ENCODE results near the gene ENOX1.
"Not testable (repeated sequence)": the region's sequence is repeated elsewhere in the genome, so short reads cannot be mapped to it uniquely, and the experiment has no call there.

Gene ENOX1

DNA sequence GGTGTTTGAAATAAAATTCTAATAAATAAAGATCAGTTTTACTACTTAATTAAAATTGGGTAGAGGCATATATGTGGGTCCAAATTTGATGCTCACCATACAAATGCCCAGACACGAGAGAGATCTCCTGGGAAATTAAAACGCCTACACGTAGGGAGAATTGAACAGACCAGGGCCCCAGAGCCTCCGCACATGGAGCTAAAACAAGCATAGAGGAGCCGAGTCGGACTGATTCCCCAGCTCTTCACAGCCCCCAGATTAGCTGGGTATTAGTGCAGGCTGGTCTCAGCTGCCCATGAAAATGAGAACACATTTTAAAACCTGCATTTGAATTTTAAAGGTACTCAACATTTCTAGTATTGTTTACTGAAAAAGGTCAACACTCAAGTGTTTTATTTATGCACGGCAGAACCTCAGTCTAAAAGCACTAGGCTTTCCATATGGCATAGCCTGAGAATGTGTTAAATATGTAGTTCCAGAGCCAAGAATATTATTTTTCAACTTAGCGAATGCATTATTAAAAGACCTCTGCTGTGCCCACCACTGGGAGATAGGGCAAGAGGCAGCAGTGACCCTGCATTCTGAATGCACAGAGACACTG is 344.8 kb downstream of the ENOX1 start:
- in situ Hi-C loops (cut with MboI; ENCODE audit: low sequenced_read_pairs): no loop called here

DNA sequence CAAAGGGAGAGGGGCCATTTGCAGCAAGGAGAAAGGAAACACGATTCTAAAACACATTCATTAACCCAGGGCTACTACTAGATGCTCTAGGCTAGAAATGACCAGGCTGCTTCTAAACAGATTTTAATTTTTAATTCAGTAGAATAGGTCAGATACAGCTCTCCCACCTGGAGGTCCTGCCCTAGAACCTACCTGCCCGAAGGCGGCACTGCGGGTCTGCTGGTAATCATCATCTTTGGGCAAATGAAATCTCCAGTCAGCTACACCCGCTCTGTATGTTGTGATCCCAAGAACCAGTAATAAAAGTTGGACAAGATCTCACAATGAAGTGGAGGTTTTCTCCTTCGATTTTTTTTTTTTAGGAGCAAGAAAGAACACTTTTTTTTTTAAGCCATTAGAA is 345.3 kb downstream of the ENOX1 start:
- in situ Hi-C loops (cut with MboI; ENCODE audit: low sequenced_read_pairs): no loop called here

DNA sequence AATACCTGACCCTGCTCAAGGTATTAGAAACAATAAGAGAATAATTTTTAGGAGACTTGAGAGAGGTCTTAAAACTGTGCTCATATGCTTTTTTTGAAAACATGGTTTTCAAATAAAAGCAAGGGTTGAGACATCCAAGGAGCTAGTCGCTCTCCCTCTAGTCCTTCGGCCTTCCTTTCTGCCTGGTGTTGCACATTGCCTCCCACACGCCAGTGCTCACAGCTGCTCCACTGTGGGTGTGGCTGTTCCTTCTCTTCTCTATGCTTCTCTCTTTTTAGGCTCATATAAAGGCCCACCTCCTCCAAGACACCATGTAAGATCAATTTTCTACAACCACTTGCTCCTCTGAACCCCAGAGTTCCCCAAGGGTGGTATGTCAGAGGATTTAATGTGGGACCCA is 352.6 kb downstream of the ENOX1 start:
- in situ Hi-C loops (cut with MboI; ENCODE audit: low sequenced_read_pairs): no loop called here

DNA sequence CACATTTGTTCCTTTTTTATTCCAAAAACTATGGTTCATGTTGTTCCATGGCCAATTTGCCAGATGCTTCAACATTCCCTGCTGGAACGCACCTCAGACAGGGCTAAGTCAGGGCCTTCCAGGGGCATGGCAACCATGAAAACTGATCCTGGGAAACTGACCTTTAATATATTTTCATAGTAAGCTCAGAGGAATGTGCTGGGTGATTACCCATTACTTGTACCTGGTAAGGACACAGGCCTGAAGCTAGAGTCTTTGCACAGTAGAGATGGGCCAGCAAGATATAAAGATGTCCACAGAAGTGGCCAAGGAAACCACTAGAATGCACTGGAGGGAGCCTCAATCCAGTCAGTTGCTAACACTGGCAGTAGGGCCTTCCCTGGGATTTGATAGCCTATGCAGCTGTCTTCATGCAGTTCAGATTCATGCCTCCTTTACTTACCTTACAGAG is 353.1 kb downstream of the ENOX1 start:
- in situ Hi-C loops (cut with MboI; ENCODE audit: low sequenced_read_pairs): no loop called here

DNA sequence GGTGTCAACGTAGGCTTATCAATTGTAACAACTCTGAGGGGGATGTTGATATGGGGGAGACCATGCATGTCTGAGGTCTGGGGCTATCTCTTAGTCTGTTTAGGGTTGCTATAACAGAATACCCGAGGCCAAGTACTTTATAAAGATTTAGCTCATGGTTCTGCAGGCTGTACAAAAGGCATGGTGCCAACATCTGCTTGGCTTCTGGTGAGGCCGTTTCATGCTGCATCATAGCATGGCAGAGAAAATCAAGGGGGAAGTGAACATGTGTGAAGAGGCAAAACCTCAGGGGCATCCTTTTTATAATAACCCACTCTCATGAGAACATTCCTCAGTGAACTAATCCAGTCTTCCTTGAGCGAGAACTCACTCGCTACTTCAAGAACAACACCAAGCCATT is 353.8 kb downstream of the ENOX1 start:
- in situ Hi-C loops (cut with MboI; ENCODE audit: low sequenced_read_pairs): no loop called here

DNA sequence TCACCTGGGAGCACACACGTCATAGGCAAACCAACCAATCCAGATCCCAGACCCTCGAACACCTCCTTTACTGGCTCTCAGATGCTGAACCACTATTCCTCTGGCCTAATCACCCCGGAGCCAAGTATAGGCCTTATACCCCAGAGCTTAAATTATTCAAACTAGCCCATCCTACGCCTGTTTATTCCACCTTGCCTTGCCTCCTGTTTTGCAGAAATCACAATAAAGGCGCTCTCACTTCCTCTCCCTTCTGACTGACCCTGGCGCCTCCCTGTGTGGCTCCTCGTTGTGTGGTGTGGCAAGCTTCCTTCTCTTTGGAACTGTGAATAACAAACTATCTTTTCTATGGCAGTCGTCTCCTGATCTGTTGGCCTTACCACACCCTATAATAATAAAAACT is 354.9 kb downstream of the ENOX1 start:
- in situ Hi-C loops (cut with MboI; ENCODE audit: low sequenced_read_pairs): no loop called here

DNA sequence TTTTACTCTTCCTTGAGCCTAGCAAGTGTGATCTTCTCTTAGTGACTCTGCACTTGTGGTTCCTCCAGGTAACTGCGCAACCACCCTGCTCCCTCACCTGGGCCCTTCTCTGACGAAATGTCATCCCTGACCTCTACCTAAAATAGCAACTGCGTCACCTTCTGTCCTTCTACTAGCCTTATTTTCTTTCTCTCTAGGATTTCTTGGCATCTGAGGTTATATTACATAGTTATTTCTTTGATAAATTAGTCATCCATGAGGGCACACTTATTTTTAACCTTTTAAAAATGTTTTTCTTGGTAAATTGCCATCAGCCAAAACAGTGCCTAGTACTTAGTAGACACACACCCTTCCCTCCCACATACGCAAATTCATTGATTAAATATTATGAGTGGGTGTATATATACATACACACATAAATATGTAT is 355.5 kb downstream of the ENOX1 start:
- in situ Hi-C loops (cut with MboI; ENCODE audit: low sequenced_read_pairs): no loop called here

DNA sequence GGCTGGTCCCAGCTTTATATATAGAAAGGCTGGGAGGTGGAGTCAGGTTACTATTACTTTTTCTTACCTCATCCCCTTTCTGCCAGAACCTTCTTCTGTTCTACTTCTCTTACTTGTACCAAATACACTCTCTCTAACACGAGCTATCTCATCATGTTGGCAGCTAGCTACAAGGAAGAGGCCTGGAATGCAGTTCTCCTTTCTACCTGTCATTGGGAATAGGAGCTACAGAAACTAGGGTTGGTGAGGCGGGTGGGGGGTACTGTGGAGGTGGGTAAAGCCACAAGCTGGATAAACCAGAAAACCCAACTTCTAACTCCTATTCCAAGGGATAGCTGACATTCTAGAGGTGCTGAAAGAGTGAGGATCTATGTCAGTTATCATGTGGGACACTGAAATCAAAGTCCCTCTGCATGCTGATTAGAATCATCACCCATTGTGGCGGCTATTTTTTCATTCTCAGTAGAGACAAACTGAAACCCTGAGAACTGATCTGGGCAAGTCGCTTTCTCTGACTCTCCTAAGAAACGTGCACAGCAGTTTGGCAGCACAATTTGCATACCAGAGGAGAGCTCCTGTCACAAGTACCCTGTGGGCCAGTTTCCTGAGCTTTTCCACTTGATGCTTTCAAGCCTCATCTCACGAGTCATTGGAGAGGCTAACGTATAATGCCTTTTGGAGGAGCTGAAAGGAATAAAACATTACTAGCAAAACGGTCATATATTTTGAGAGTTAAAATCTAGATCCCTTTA is 358.1 kb downstream of the ENOX1 start:
- in situ Hi-C loops (cut with MboI; ENCODE audit: low sequenced_read_pairs): no loop called here

DNA sequence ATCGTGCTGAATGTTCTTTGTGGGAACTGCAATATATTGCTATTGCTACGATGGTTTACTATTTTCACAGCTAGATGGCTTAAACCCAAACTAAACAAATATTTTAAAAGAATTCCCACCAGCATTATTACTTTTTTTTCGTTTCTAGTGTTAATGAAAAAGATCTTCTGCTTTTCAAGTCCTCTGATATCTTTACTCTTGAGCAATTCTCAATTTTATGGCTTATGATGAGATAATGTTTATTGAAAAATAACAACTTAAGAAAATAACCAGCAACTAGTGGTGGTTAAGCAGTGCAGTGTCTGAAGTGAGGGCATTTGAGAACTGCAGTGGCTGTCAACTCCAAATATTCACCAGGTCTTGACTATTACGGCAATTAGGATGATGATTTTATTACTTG is 360.4 kb downstream of the ENOX1 start:
- in situ Hi-C loops (cut with MboI; ENCODE audit: low sequenced_read_pairs): no loop called here

DNA sequence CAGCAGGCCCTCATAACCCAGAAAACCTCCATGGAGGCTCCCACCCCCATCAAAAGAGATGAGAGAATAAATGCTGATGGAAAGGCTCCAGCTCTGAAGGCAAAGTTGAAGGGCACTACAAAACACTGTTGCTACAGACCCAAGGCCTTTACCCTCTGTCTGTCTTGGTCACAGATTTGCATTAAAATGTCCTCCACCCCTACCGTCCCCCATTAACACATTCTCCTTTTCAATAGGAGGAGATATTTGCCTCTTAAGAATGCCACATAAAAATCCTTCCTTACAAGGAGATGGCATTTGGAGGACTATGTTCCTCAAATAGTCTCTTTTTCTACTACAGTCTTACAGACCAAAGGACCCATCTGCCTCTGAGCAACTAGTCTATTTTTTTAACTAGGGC is 361.5 kb downstream of the ENOX1 start:
- in situ Hi-C loops (cut with MboI; ENCODE audit: low sequenced_read_pairs): no loop called here

DNA sequence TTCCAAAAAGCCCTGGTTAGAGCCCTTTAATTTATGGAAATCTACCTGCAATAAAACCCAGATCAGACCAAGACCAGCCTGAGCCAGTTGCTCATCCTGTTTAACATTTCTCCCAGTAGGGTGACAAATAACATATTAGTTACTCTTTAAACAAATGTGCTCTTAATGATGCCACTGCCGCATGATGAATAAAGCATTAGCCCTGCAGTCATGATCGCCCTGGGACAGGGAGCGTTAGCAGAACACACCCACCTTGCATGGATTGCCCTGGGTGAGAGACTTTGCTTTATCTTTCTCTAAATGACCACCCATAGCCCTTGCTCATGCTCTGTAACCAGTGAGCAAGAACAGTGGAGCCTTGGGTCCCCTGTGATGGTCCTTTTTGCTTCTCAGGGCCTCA is 362.4 kb downstream of the ENOX1 start:
- in situ Hi-C loops (cut with MboI; ENCODE audit: low sequenced_read_pairs): no loop called here

DNA sequence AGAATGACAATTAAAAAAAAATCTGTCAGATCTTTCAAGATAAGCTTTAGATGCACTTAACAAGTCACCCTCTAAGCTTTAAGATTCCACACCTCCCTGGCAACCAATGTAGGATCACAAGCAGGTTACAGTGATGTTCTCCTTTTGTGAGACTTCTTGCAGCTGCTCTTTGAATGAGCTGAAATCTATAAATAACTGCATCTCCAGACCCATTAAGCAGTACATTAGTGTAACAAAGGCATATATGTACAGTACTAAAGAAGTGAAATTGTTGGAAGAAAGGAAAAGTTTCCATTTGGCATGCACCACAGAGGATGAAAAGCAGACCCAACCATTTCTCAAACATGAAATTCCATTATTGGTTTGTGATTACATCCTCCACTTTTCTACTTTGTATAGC is 364.7 kb downstream of the ENOX1 start:
- in situ Hi-C loops (cut with MboI; ENCODE audit: low sequenced_read_pairs): no loop called here

DNA sequence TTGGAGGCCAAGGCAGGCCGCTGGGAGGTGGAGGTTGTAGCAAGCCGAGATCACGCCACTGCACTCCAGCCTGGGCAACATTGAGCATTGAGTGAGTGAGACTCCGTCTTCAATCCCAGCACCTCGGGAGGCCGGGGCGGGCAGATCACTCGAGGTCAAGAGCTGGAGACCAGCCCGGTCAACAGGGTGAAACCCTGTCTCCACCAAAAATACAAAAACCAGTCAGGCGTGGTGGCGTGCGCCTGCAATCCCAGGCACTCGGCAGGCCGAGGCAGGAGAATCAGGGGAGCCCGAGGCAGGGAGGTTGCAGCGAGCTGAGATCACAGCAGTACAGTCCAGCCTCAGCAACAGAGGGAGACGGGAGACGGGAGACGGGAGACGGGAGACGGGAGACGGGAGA is 369.9 kb downstream of the ENOX1 start:
- in situ Hi-C loops (cut with MboI; ENCODE audit: low sequenced_read_pairs): not testable (repeated sequence)

DNA sequence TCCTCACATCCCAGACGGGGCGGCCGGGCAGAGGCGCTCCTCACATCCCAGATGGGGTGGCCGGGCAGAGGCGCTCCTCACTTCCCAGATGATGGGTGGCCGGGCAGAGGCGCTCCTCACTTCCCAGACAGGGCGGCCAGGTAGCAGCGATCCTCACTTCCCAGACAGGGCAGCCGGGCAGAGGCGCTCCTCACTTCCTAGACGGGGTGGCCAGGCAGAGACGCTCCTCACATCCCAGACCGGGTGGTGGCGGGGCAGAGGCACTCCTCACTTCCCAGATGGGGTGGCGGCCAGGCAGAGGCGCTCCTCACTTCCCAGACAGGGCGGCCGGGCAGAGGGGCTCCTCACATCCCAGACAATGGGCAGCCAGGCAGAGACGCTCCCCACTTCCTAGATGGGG is 370.4 kb downstream of the ENOX1 start:
- in situ Hi-C loops (cut with MboI; ENCODE audit: low sequenced_read_pairs): not testable (repeated sequence)

DNA sequence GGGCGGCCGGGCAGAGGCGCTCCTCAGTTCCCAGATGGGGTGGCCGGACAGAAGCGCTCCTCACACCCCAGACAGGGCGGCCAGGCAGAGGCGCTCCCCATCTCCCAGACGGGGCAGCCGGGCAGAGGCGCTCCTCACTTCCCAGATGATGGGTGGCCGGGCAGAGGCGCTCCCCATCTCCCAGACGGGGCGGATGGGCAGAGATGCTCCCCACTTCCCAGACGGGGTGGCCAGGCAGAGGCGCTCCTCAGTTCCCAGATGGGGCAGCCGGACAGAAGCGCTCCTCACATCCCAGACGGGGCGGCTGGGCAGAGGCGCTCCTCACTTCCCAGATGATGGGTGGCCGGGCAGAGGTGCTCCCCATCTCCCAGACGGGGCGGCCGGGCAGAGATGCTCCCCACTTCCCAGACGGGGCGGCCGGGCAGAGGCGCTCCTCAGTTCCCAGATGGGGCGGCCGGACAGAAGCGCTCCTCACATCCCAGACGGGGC is 370.8 kb downstream of the ENOX1 start:
- in situ Hi-C loops (cut with MboI; ENCODE audit: low sequenced_read_pairs): not testable (repeated sequence)

DNA sequence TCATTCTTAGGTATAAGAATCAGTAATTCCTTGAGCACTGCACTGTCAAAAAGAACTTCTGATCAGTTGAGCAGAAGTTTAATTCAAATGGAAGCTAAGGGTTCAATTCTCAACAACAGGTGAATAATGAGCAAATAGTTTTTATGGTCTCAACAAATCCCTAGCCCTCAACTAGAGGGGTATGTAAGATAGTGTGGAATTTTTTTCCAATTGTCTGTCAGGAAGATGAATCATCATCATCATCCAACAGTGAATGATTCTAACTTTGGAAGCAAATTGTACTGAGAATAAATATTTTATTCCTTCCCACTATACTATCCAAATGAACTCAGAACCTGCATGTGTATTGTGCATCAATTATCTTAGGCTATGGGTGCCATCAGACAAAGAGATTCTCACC is 372.7 kb downstream of the ENOX1 start:
- in situ Hi-C loops (cut with MboI; ENCODE audit: low sequenced_read_pairs): no loop called here

DNA sequence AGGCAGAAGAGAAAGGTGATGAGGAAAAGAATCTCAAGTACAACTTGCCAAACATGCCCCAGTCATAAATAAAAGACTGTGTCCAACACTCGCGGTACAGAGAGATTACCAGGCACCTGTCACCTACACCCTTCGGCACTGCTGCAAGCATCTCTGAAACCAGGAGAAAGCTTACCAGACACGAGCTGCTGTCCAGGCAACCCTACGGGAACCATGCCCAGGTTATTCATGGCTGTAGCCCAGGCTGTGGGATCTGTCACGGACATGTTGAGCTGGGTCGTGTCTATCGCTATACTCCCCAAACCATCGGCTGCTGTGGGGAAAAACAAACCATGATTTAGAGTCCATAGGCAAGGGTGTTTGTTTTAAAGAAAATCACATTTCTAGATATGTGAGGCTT is 375.0 kb downstream of the ENOX1 start:
- in situ Hi-C loops (cut with MboI; ENCODE audit: low sequenced_read_pairs): no loop called here

DNA sequence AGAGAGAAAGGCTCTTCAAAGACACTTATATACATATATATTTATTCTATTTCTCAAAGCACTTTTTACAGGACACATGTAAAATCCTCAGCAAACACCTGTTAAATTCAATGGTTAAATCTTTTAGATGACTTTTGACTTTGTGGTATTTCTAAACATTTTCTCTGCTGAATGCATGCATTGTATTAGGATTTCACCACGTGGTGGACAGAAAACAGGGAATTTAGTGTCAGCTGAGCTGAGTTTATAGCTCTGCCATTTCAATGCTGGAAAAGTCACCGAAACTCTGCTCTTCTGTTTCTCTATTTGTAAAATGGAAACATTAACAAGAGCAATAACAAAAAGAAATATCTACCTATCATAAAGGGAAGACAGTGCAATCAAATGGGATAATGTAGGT is 375.6 kb downstream of the ENOX1 start:
- in situ Hi-C loops (cut with MboI; ENCODE audit: low sequenced_read_pairs): no loop called here

DNA sequence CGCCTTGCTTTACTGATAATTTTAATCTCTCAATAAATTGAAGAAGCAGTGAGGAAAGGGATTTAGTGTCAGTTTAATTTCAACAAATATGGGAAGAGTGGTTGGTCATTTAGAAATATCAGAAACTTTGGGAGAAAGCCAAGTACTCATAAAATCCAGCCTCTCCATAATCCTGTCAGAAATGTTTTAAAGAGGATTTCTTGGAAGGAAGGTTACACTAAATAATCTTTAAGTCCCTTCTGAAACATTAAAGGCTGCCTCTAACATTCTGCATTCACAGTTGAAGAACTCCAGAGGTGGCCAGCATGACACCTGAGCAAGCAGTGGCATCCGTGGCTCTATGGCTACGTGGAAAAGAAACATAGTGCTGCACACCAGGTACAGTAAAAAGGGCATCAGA is 378.5 kb downstream of the ENOX1 start:
- in situ Hi-C loops (cut with MboI; ENCODE audit: low sequenced_read_pairs): no loop called here

DNA sequence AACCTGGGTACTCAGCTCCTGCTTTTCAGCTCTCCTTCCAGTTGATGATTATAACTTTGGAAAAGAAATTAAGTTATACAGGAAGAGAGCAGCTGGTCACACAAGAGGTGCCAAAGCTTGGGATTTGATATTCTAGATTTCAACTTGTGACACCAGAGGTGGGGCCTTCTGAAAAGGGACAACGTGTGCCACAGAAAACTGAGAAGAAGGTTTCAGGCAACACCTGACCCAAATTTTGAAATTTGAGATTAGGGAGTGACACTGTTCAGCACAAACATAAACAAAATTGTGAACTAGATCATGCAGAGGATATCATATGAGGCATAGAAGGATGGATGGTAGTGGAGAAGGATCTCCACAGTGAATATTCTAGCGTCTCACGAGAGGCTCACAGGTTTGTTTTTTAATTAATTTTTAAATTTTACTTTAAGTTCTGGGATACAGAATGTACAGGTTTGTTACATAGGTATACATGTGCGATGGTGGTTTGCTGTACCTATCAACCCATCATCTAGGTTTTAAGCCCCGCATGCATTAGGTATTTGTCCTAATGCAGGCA is 379.7 kb downstream of the ENOX1 start:
- in situ Hi-C loops (cut with MboI; ENCODE audit: low sequenced_read_pairs): no loop called here

DNA sequence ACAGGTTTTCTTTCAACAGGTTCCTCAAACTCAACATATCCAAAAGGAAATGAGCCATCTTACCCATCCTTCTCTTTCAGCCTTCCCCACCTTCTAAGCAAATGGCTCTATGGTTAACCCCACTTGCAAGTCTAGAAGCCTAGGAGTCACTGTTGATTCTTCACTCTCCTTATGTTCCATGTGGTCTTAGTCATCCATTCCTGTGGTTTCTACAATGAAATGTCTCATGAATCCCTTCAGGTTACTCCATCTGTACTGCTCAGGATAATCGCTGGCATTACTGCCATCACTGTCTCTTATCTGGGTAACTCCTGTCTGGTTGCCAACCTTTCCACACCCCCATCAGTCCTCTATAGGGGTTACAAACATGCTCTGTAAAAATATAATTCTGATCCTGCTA is 381.3 kb downstream of the ENOX1 start:
- in situ Hi-C loops (cut with MboI; ENCODE audit: low sequenced_read_pairs): no loop called here

DNA sequence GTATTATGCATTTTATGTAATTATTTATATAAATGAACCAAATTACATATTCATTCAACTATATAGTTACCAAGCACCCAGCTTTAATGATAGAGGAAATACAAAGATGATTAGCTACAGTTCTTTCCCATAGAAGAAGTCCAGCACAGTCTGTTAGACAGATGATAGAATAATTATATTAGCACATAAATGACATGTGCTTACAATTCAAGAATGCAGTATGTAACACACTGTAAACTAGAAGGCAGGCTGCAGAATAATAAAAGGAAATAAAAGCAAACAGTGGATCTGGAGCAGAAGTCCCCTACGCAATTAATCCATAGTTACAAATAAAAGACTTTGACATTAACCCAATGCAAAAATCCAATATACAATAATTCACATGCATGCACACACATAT is 384.4 kb downstream of the ENOX1 start:
- in situ Hi-C loops (cut with MboI; ENCODE audit: low sequenced_read_pairs): no loop called here
